ENCODE data around the gene DOCK10. TPM values are rescaled to one million over a fixed set of nuclear protein-coding genes. Genes with fewer than 3 reads are reported as not detected.
A peak's percentile ranks its signal among the peaks of the same experiment; 100 is the strongest.

The DOCK10 gene
- total and polyA plus RNA-seq, 4 donors, result 7.6 to 81.8 (median 42.6) TPM

GRCh38 chr2:224999754-225000153 is 42.5 kb downstream of the DOCK10 start:
- intact Hi-C loops (cut with DNase I), result loop anchor here (5.0 kb wide), 2 partner anchors 192 to 197 kb away; no protein-coding TSS in a partner anchor
- H3K27ac ChIP-seq (ENCODE audit: low read depth in 1 of 2, low read length in 2 of 2), result no peak overlapping the region
- WGBS, 2 donors, result 72 to 91% methylated on average over 3 of the region's 3 CpGs
- no peaks in the 10 kb centered on the region for H3K27me3 ChIP-seq (ENCODE audit: control insufficient read depth in 1 of 2, insufficient read depth in 2 of 2, low read length in 1 of 2)
- H3K9me3 ChIP-seq (ENCODE audit: control insufficient read depth, low read length), result no peaks in the 10 kb centered on the region
- no peak overlapping the region for H3K4me3 ChIP-seq (ENCODE audit: low read length in 2 of 2)
- no peak for ATAC-seq (ENCODE audit: low FRiP score)
- no peaks in the 10 kb centered on the region for H3K4me1 ChIP-seq (ENCODE audit: control insufficient read depth in 1 of 2, insufficient read depth in 2 of 2, low read length in 2 of 2)
- no peak for DNase-seq
- H3K36me3 ChIP-seq (ENCODE audit: control insufficient read depth in 1 of 2, insufficient read depth in 2 of 2, low read length in 1 of 2), result no peaks in the 10 kb centered on the region

DNA sequence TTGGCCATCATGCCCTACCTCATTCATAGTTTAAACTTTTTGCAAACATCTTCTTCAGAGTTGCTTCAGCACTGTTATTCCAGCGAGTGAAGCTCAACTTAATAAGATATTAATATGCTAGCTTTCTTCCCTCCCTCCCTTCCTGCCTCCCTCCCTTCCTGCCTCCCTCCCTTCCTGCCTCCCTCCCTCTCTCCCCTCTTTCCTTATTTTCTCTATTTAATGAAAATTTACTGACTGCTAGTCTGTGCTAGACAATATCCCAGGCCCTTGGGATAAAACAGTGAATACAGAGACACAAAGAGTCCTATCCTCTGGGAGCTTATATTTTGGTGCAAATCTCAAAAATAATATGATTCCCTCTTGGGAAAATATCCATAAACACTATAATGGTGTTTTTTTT is 42.9 kb downstream of the DOCK10 start:
- ATAC-seq (ENCODE audit: low FRiP score) (no peak), DNase-seq (no peak)
- no peaks in the 10 kb centered on the region for H3K36me3 ChIP-seq (ENCODE audit: control insufficient read depth in 1 of 2, insufficient read depth in 2 of 2, low read length in 1 of 2)
- no peak overlapping the region for H3K4me3 ChIP-seq (ENCODE audit: low read length in 2 of 2)
- H3K4me1 ChIP-seq (ENCODE audit: control insufficient read depth in 1 of 2, insufficient read depth in 2 of 2, low read length in 2 of 2), result no peaks in the 10 kb centered on the region
- no peaks in the 10 kb centered on the region for H3K9me3 ChIP-seq (ENCODE audit: control insufficient read depth, low read length)
- H3K27me3 ChIP-seq (ENCODE audit: control insufficient read depth in 1 of 2, insufficient read depth in 2 of 2, low read length in 1 of 2), result no peaks in the 10 kb centered on the region
- WGBS, 2 donors, result 45 to 60% methylated on average over 1 of the region's 1 CpG
- intact Hi-C loops (cut with DNase I), result no loop called here
- H3K27ac ChIP-seq (ENCODE audit: low read depth in 1 of 2, low read length in 2 of 2), result no peak overlapping the region

GRCh38 chr2:224997802-224998201 is 44.5 kb downstream of the DOCK10 start:
- intact Hi-C loops (cut with DNase I), result no loop called here
- DNase-seq, result no peak
- no peaks in the 10 kb centered on the region for H3K36me3 ChIP-seq (ENCODE audit: control insufficient read depth in 1 of 2, insufficient read depth in 2 of 2, low read length in 1 of 2)
- no peak for ATAC-seq (ENCODE audit: low FRiP score)
- H3K4me3 ChIP-seq (ENCODE audit: low read length in 2 of 2), result no peak overlapping the region
- H3K27ac ChIP-seq (ENCODE audit: low read depth in 1 of 2, low read length in 2 of 2), result peak overlapping the region in 1 of 2 donors; percentile 68
- H3K9me3 ChIP-seq (ENCODE audit: control insufficient read depth, low read length), result no peaks in the 10 kb centered on the region
- 50 to 70% methylated on average over 8 of the region's 8 CpGs for WGBS, 2 donors
- H3K27me3 ChIP-seq (ENCODE audit: control insufficient read depth in 1 of 2, insufficient read depth in 2 of 2, low read length in 1 of 2), result no peaks in the 10 kb centered on the region
- H3K4me1 ChIP-seq (ENCODE audit: control insufficient read depth in 1 of 2, insufficient read depth in 2 of 2, low read length in 2 of 2), result no peaks in the 10 kb centered on the region

GRCh38 chr2:224995419-224995818 is 46.8 kb downstream of the DOCK10 start:
- H3K9me3 ChIP-seq (ENCODE audit: control insufficient read depth, low read length), result no peaks in the 10 kb centered on the region
- no peaks in the 10 kb centered on the region for H3K4me1 ChIP-seq (ENCODE audit: control insufficient read depth in 1 of 2, insufficient read depth in 2 of 2, low read length in 2 of 2)
- H3K27ac ChIP-seq (ENCODE audit: low read depth in 1 of 2, low read length in 2 of 2), result no peak overlapping the region
- ATAC-seq (ENCODE audit: low FRiP score) (no peak), DNase-seq (no peak)
- WGBS, 2 donors, result 84 to 85% methylated on average over 3 of the region's 3 CpGs
- intact Hi-C loops (cut with DNase I), result no loop called here
- no peaks in the 10 kb centered on the region for H3K27me3 ChIP-seq (ENCODE audit: control insufficient read depth in 1 of 2, insufficient read depth in 2 of 2, low read length in 1 of 2)
- no peak overlapping the region for H3K4me3 ChIP-seq (ENCODE audit: low read length in 2 of 2)
- no peaks in the 10 kb centered on the region for H3K36me3 ChIP-seq (ENCODE audit: control insufficient read depth in 1 of 2, insufficient read depth in 2 of 2, low read length in 1 of 2)

DNA sequence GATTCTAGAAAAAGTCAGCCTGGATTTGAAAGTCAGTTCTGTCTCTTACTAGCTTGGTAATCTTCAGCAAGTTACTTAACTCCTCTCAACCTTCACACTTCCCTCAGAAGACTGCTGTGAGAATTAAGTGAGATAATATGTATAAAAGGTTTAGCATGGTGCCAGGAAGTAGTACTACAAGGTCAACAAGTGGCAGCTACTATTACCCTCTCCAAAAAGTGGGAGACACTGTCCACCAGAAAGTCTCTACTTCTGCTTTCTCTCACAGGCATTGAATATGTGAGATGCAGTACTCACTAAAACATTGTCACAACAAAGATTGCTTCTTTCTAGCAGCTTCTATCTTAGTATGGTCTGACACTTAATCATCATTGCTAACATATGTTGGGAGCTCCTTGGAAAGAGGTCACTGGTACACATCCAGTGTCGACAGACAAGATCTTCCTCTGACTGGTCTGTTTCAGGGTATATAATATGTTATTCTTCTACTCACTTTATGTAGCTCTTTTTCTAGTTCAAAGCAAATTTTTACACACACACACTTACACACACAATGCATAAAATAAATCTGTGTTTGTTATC is 47.9 kb downstream of the DOCK10 start:
- ATAC-seq (ENCODE audit: low FRiP score) (no peak), DNase-seq (no peak)
- no peaks in the 10 kb centered on the region for H3K36me3 ChIP-seq (ENCODE audit: control insufficient read depth in 1 of 2, insufficient read depth in 2 of 2, low read length in 1 of 2)
- H3K4me1 ChIP-seq (ENCODE audit: control insufficient read depth in 1 of 2, insufficient read depth in 2 of 2, low read length in 2 of 2), result no peaks in the 10 kb centered on the region
- 90 to 92% methylated on average over 1 of the region's 1 CpG for WGBS, 2 donors
- H3K9me3 ChIP-seq (ENCODE audit: control insufficient read depth, low read length), result no peaks in the 10 kb centered on the region
- no peak overlapping the region for H3K27ac ChIP-seq (ENCODE audit: low read depth in 1 of 2, low read length in 2 of 2)
- intact Hi-C loops (cut with DNase I), result no loop called here
- H3K27me3 ChIP-seq (ENCODE audit: control insufficient read depth in 1 of 2, insufficient read depth in 2 of 2, low read length in 1 of 2), result no peaks in the 10 kb centered on the region
- no peak overlapping the region for H3K4me3 ChIP-seq (ENCODE audit: low read length in 2 of 2)

DNA sequence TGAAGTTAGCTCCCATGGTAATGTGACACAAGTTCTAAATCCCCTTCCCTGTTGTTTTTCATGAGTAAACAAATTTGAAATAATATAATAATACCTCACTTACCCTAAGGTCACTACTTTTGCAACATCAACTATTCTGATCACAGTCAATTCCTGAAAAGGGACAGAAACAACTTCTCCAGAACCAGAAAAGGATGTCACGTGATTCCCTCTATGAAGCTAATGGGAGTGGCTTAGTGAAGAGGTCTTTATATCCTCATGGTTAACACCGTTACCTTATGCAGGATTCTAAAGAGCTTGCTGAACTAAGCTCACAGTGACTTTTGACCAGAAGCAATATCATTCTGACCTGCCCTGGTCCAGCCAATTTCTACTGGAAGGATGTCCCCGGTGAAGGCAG is 51.6 kb downstream of the DOCK10 start:
- ATAC-seq (ENCODE audit: low FRiP score) (no peak), DNase-seq (no peak)
- WGBS, 2 donors, result 95 to 99% methylated on average over 3 of the region's 3 CpGs
- Histone ChIP-seq H3K4me1 (ENCODE audit: control insufficient read depth in 1 of 2, insufficient read depth in 2 of 2, low read length in 2 of 2) (no peaks in the 10 kb centered on the region), H3K9me3 (ENCODE audit: control insufficient read depth, low read length) (no peaks in the 10 kb centered on the region), H3K27me3 (ENCODE audit: control insufficient read depth in 1 of 2, insufficient read depth in 2 of 2, low read length in 1 of 2) (no peaks in the 10 kb centered on the region), H3K36me3 (ENCODE audit: control insufficient read depth in 1 of 2, insufficient read depth in 2 of 2, low read length in 1 of 2) (no peaks in the 10 kb centered on the region), H3K4me3 (ENCODE audit: low read length in 2 of 2) (no peak overlapping the region), H3K27ac (ENCODE audit: low read depth in 1 of 2, low read length in 2 of 2) (no peak overlapping the region)
- intact Hi-C loops (cut with DNase I), result no loop called here

- no peaks in the 10 kb centered on the region for H3K36me3 ChIP-seq (ENCODE audit: control insufficient read depth in 1 of 2, insufficient read depth in 2 of 2, low read length in 1 of 2)
- H3K4me3 ChIP-seq (ENCODE audit: low read length in 2 of 2), result no peak overlapping the region
- no peak overlapping the region for H3K27ac ChIP-seq (ENCODE audit: low read depth in 1 of 2, low read length in 2 of 2)
- peaks cover 0 to 2% of the 10 kb centered on the region in 2 donors for H3K4me1 ChIP-seq (ENCODE audit: control insufficient read depth in 1 of 2, insufficient read depth in 2 of 2, low read length in 2 of 2)
- ATAC-seq (ENCODE audit: low FRiP score) (no peak), DNase-seq (no peak)
- H3K9me3 ChIP-seq (ENCODE audit: control insufficient read depth, low read length), result no peaks in the 10 kb centered on the region
- intact Hi-C loops (cut with DNase I), result no loop called here
- H3K27me3 ChIP-seq (ENCODE audit: control insufficient read depth in 1 of 2, insufficient read depth in 2 of 2, low read length in 1 of 2), result no peaks in the 10 kb centered on the region
- WGBS, 2 donors, result 95 to 99% methylated on average over 4 of the region's 4 CpGs
Observed at GRCh38 chr2:224987733-224988132, 54.5 kb downstream of the DOCK10 start.

GRCh38 chr2:224986477-224986876 is 55.8 kb downstream of the DOCK10 start:
- 96 to 99% methylated on average over 1 of the region's 1 CpG for WGBS, 2 donors

DNA sequence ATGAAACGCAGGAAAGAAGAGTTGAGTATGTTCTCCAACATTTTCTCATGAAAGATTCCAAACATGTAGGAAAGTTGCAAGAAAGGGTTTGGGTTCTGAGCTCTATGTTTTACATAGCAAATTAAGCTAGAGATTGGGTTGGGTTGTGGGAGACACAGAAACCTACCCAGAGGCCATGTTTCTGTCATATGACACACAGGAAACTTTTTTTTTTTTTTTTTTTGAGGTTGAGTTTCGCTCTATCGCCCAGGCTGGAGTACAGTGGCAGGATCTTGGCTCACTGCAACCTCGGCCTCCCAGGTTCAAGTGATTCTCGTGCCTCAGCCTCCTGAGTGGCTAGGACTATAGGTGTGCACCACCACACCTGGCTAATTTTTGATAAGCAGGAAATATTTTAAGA is 57.6 kb downstream of the DOCK10 start:
- intact Hi-C loops (cut with DNase I), result loop anchor here (5.0 kb wide), 3 partner anchors 42 to 72 kb away; no protein-coding TSS in a partner anchor
- 89% methylated on average over 5 of the region's 5 CpGs for WGBS, 2 donors
- peak overlapping the region; percentile 10 to 88 for H3K27ac ChIP-seq (ENCODE audit: low read depth in 1 of 2, low read length in 2 of 2)
- no peaks in the 10 kb centered on the region for H3K27me3 ChIP-seq (ENCODE audit: control insufficient read depth in 1 of 2, insufficient read depth in 2 of 2, low read length in 1 of 2)
- ATAC-seq (ENCODE audit: low FRiP score), result no peak
- no peak for DNase-seq
- no peaks in the 10 kb centered on the region for H3K9me3 ChIP-seq (ENCODE audit: control insufficient read depth, low read length)
- no peaks in the 10 kb centered on the region for H3K36me3 ChIP-seq (ENCODE audit: control insufficient read depth in 1 of 2, insufficient read depth in 2 of 2, low read length in 1 of 2)
- no peak overlapping the region for H3K4me3 ChIP-seq (ENCODE audit: low read length in 2 of 2)
- peaks cover 0 to 2% of the 10 kb centered on the region in 2 donors for H3K4me1 ChIP-seq (ENCODE audit: control insufficient read depth in 1 of 2, insufficient read depth in 2 of 2, low read length in 2 of 2)

More at GRCh38 chr2:224986477-224986876, 55.8 kb downstream of the DOCK10 start:
- no peaks in the 10 kb centered on the region for H3K9me3 ChIP-seq (ENCODE audit: control insufficient read depth, low read length)
- H3K36me3 ChIP-seq (ENCODE audit: control insufficient read depth in 1 of 2, insufficient read depth in 2 of 2, low read length in 1 of 2), result no peaks in the 10 kb centered on the region
- H3K4me1 ChIP-seq (ENCODE audit: control insufficient read depth in 1 of 2, insufficient read depth in 2 of 2, low read length in 2 of 2), result peaks cover 0 to 2% of the 10 kb centered on the region in 2 donors
- DNase-seq (no peak), ATAC-seq (ENCODE audit: low FRiP score) (no peak)
- intact Hi-C loops (cut with DNase I), result no loop called here
- H3K4me3 ChIP-seq (ENCODE audit: low read length in 2 of 2), result no peak overlapping the region
- no peak overlapping the region for H3K27ac ChIP-seq (ENCODE audit: low read depth in 1 of 2, low read length in 2 of 2)
- no peaks in the 10 kb centered on the region for H3K27me3 ChIP-seq (ENCODE audit: control insufficient read depth in 1 of 2, insufficient read depth in 2 of 2, low read length in 1 of 2)

Data from aorta (tissue), 5 donors.